Progenitor cell of endocrine pancreas (in vitro differentiated cells): ENCODE data around the gene FCRL5. TPM values are rescaled to one million over a fixed set of nuclear protein-coding genes. Genes with fewer than 3 reads are reported as not detected.
A peak's percentile ranks its signal among the peaks of the same experiment; 100 is the strongest.

Experiments
- DNase-seq: peaks from one replicate; pipeline ENCODE4 v3.0.0; 2021; ENCODE audit warnings: low spot score; ENCODE audit not compliant: unreplicated experiment
- H3K27ac Mint-ChIP-seq: 2 replicates; pipeline ENCODE4 v1.8.0; 2021; ENCODE audit warnings: mild to moderate bottlenecking, moderate library complexity, mixed read lengths
- H3K27me3 Mint-ChIP-seq: 2 replicates; pipeline ENCODE4 v1.8.0; 2021; ENCODE audit warnings: mixed read lengths
- H3K36me3 Mint-ChIP-seq: 2 replicates; pipeline ENCODE4 v1.8.0; 2022; ENCODE audit warnings: mixed read lengths; ENCODE audit not compliant: insufficient read depth
- H3K4me1 Mint-ChIP-seq: 2 replicates; pipeline ENCODE4 v1.8.0; 2021; ENCODE audit warnings: low read depth, mixed read lengths
- H3K4me3 Mint-ChIP-seq: 2 replicates; pipeline ENCODE4 v1.8.0; 2021; ENCODE audit warnings: low read depth, mild to moderate bottlenecking, moderate library complexity, mixed read lengths
- H3K9me3 Mint-ChIP-seq: 2 replicates; pipeline ENCODE4 v1.8.0; 2021; ENCODE audit warnings: low read depth, mixed read lengths
- total RNA-seq: library from RNA; stranded (reverse); gene quantifications from 2 replicates; pipeline ENCODE4 v1.2.1, GENCODE V29; 2021
- TF ChIP-seq, protein P1 (sequence below): fragments of 200-600 bp; sonication (generic); IDR thresholded peaks from one replicate; pipeline ENCODE4 v1.5.0; 2021; ENCODE audit warnings: antibody characterized with exemption, mild to moderate bottlenecking; ENCODE audit not compliant: unreplicated experiment

Gene FCRL5
- total RNA-seq, 1 donor from 2014 or later, result not detected

DNA sequence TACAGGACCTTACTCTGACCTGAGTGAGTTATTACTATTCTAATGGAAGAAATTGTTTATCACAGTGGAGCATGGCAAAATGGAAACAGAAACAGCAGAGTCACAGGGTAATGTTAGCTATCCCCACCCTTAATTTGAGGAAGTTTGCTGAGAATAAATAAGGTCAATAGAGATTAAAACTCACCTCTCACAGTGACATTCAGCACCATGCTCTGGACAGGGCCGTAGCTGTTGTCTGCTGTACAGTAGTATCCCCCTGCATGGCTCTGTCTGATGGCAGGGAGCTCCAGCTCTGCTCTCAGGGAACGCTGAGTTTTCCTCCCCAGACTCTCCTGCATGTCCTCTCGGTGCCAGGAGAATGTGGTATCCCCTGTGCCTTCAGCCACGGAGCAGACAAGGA, 33.7 kb upstream of the FCRL5 start:
- TF ChIP-seq, protein P1, sequence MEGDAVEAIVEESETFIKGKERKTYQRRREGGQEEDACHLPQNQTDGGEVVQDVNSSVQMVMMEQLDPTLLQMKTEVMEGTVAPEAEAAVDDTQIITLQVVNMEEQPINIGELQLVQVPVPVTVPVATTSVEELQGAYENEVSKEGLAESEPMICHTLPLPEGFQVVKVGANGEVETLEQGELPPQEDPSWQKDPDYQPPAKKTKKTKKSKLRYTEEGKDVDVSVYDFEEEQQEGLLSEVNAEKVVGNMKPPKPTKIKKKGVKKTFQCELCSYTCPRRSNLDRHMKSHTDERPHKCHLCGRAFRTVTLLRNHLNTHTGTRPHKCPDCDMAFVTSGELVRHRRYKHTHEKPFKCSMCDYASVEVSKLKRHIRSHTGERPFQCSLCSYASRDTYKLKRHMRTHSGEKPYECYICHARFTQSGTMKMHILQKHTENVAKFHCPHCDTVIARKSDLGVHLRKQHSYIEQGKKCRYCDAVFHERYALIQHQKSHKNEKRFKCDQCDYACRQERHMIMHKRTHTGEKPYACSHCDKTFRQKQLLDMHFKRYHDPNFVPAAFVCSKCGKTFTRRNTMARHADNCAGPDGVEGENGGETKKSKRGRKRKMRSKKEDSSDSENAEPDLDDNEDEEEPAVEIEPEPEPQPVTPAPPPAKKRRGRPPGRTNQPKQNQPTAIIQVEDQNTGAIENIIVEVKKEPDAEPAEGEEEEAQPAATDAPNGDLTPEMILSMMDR, result no peak
- Mint-ChIP-seq H3K27me3 (peaks cover 19% of the 10 kb centered on the region), H3K27ac (no peak overlapping the region), H3K9me3 (no peaks in the 10 kb centered on the region), H3K4me1 (peaks cover 2% of the 10 kb centered on the region), H3K36me3 (no peaks in the 10 kb centered on the region), H3K4me3 (no peak overlapping the region)
- no peak for DNase-seq

GRCh38 chr1:157584503-157584902, 32.2 kb upstream of the FCRL5 start:
- H3K27me3 Mint-ChIP-seq, result peaks cover 23% of the 10 kb centered on the region

GRCh38 chr1:157580828-157581210, 28.5 kb upstream of the FCRL5 start:
- Mint-ChIP-seq H3K36me3 (no peaks in the 10 kb centered on the region), H3K4me1 (peaks cover 6% of the 10 kb centered on the region), H3K27me3 (peaks cover 6% of the 10 kb centered on the region), H3K4me3 (no peak overlapping the region), H3K9me3 (no peaks in the 10 kb centered on the region), H3K27ac (no peak overlapping the region)
- TF ChIP-seq, protein P1, result no peak
- no peak for DNase-seq

More at GRCh38 chr1:157584503-157584902, 32.2 kb upstream of the FCRL5 start:
- TF ChIP-seq, protein P1, result no peak
- H3K36me3 Mint-ChIP-seq, result no peaks in the 10 kb centered on the region
- H3K27ac Mint-ChIP-seq, result no peak overlapping the region
- H3K4me3 Mint-ChIP-seq, result no peak overlapping the region
- H3K4me1 Mint-ChIP-seq, result peaks cover 6% of the 10 kb centered on the region
- no peaks in the 10 kb centered on the region for H3K9me3 Mint-ChIP-seq
- no peak for DNase-seq

- H3K4me1 Mint-ChIP-seq, result peaks cover 6% of the 10 kb centered on the region
- H3K4me3 Mint-ChIP-seq, result no peak overlapping the region
- peak; percentile 33 for DNase-seq
- no peak overlapping the region for H3K27ac Mint-ChIP-seq
- H3K27me3 Mint-ChIP-seq, result peaks cover 6% of the 10 kb centered on the region
- H3K9me3 Mint-ChIP-seq, result no peaks in the 10 kb centered on the region
- TF ChIP-seq, protein P1, result peak; percentile 87
- H3K36me3 Mint-ChIP-seq, result no peaks in the 10 kb centered on the region
These were observed 28.0 kb upstream of the FCRL5 start for GRCh38 chr1:157580179-157580827.

DNA sequence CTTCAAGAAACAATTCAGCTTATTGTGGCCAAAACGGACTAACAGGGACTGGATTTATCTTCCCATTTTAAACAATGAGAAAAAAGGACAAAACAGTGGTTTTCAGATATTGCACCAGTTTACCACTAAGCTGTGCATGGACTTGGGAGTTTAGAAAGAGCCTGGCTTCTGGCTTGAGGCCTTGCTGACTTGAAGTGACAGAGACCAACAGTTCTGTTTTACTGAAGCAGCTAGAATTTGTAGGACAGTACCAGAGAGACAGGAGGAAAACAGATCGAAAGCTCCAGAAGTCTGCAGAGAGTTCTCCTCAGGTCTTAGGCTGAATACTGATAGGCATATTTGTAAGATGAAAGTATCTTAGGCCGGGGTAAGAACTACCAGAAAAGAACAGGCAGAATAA, 25.1 kb upstream of the FCRL5 start:
- Mint-ChIP-seq H3K4me3 (no peak overlapping the region), H3K9me3 (no peaks in the 10 kb centered on the region), H3K4me1 (peaks cover 10% of the 10 kb centered on the region), H3K27me3 (peaks cover 6% of the 10 kb centered on the region), H3K36me3 (no peaks in the 10 kb centered on the region), H3K27ac (no peak overlapping the region)
- TF ChIP-seq, protein P1, result no peak
- DNase-seq, result no peak
